C4-2B (cell line): Measurements from ENCODE around the gene KHDC4.

ENCODE experiments used
- H3K27ac ChIP-seq: fragments of 450-650 bp; 2 replicates; pipeline ENCODE4 v1.5.1; 2017
- ZFX ChIP-seq: fragments of 450-650 bp; IDR thresholded peaks from 2 replicates; pipeline ENCODE4 v1.6.1; 2017
- TF ChIP-seq, protein P1 (sequence below): fragments of 450-650 bp; conservative IDR thresholded peaks from 2 replicates; pipeline ENCODE4 v1.5.1; 2017; ENCODE audit warnings: mild to moderate bottlenecking

Gene KHDC4

DNA sequence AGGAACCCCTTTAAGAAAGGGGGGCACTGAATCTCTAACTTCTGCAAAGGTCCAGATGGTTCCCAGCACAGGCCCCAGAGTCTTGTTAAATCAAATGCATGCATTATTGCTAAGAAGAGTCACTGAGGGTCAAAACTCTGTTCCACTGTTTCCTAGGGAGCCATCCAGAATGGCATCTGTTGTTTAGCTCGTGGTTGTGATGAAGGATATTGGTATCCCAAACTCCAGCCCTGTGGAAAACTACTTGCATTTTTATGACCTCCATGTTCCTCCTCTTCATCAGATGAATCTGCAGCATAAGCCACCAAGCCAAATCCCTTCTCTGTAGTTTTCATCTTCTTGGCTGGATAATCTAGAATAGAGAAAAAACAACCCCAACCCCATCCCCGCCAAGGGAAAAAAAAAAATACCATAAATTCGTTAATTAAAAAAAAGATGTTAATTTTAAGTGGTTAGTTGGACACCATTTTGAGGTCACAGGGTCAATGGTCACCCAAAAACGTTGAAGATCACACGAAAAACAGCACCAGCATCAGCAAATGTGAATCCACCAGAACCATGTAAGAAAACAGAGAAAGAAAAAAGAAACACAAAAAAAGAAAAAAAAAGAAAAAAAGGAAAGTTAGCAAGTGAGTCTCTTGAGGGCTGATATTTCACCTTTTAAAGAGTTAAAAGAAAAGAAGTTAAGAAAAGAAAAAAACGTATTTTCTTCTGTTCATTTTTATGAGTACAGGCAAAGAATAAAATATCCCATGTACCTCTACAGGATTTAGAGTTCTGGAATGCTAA, 20.1 kb downstream of the KHDC4 start:
- TF ChIP-seq, protein P1, sequence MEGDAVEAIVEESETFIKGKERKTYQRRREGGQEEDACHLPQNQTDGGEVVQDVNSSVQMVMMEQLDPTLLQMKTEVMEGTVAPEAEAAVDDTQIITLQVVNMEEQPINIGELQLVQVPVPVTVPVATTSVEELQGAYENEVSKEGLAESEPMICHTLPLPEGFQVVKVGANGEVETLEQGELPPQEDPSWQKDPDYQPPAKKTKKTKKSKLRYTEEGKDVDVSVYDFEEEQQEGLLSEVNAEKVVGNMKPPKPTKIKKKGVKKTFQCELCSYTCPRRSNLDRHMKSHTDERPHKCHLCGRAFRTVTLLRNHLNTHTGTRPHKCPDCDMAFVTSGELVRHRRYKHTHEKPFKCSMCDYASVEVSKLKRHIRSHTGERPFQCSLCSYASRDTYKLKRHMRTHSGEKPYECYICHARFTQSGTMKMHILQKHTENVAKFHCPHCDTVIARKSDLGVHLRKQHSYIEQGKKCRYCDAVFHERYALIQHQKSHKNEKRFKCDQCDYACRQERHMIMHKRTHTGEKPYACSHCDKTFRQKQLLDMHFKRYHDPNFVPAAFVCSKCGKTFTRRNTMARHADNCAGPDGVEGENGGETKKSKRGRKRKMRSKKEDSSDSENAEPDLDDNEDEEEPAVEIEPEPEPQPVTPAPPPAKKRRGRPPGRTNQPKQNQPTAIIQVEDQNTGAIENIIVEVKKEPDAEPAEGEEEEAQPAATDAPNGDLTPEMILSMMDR, result no peak
- no peak for TF ChIP-seq ZFX
- H3K27ac ChIP-seq, result no peak overlapping the region

GRCh38 chr1:155912056-155912536, 22.1 kb downstream of the KHDC4 start:
- TF ChIP-seq, protein P1, result no peak
- no peak for TF ChIP-seq ZFX
- H3K27ac ChIP-seq, result no peak overlapping the region; the same call in 1 of the 2 replicates

- H3K27ac ChIP-seq, result peak within 1 kb of the TSS; percentile 67
- TF ChIP-seq ZFX, result no peak
- TF ChIP-seq, protein P1, result no peak
These were observed 22.8 kb downstream of the KHDC4 start, which contains the start of gene RIT1 for GRCh38 chr1:155911156-155912055. Gene RIT1, minus strand, starts transcription at chr1:155911349. Its CDS starts 588 bp downstream, at chr1:155910761.

GRCh38 chr1:155910621-155911121, 23.5 kb downstream of the KHDC4 start:
- TF ChIP-seq ZFX, result no peak
- TF ChIP-seq, protein P1, result no peak
- peak overlapping the region; percentile 67 for H3K27ac ChIP-seq

- TF ChIP-seq, protein P1, result no peak
- TF ChIP-seq ZFX, result no peak
- H3K27ac ChIP-seq, result peak overlapping the region; percentile 40
These were observed 24.3 kb downstream of the KHDC4 start for GRCh38 chr1:155909894-155910293.

DNA sequence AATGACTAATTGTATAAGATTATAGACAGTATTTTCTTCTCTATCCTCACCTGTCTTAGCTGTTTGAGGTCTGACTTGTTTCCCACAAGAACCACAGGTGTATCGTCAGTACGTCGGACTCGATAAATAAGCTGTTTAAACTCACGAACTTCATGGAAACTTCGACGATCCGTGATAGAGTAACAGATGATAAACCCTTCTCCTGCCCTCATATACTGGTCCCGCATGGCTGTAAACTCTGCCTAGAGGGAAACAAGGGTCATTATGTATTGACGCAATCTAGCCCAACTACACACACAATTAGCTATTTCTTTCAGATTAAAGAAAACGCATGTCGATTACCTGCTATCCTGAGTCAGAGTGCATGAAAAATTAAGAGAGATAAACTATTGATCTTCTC, 30.0 kb downstream of the KHDC4 start:
- no peak for TF ChIP-seq ZFX
- TF ChIP-seq, protein P1, result no peak
- H3K27ac ChIP-seq, result no peak overlapping the region
